Tongue (tissue), 2 donors: Measurements from ENCODE around the gene SLC25A26. TPM values are rescaled to one million over a fixed set of nuclear protein-coding genes. Genes with fewer than 3 reads are reported as not detected.
A peak's percentile ranks its signal among the peaks of the same experiment; 100 is the strongest.
"Not testable (repeated sequence)": the region's sequence is repeated elsewhere in the genome, so short reads cannot be mapped to it uniquely, and the experiment has no call there.

Source experiments
- DNase-seq: peaks from one replicate; pipeline ENCODE4 v3.0.0-alpha.2; 2015
- total RNA-seq: library from RNA; depleted of rRNA; stranded (reverse); fragments of >200 nt; gene quantifications from one replicate; pipeline ENCODE4 v1.2.3, GENCODE V29; 2014

The SLC25A26 gene
- 27.4 TPM for total RNA-seq

DNA sequence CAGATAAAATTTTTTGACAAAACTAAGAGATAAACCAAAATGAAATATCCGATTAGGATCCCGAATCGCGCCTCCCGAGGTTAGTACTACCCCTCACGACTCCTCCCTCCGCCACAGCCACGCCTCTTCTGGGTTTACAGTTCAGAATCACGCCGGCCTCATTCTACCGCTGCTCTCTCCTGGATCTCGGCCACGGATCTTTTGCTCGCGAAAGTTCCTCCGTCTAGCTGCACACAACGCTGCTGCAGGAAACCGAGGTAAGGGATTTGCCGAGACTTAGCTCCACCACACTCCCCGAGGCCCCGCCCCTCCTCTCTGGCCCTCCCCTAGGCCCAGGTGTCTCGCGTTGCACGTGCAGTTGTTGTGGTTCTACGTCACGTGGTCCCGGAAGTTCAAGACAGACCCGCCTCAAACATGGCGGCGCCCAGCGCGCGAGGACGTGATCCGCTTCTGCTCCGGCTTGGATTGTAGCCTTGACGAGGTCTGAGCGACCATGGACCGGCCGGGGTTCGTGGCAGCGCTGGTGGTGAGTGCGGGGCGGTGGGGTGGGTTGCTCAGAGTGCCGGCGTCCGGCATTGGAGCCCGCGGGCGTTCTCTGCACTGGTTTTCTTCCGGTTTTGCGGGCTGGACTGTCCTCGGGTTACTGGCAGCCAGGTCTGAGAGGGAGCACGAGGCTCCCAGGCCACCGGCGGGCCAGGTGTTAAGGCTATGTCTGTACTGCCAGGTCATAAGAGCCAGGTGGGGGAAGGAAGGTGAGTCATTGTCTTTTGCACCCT, at the start of gene SLC25A26:
SLC25A26 (plus strand) TSS at position 400 of the 776 bp plus-strand sequence; CDS start at position 494, 94 bp downstream.
- peak; percentile 99 for DNase-seq

- no peak for DNase-seq
Measured at GRCh38 chr3:66172394-66172793, 48.4 kb upstream of the SLC25A26 start.

GRCh38 chr3:66177026-66177425, 43.8 kb upstream of the SLC25A26 start:
- DNase-seq: no peak

- no peak for DNase-seq
Measured at GRCh38 chr3:66178206-66178605, 42.6 kb upstream of the SLC25A26 start.

GRCh38 chr3:66179793-66180192, 41.0 kb upstream of the SLC25A26 start:
- DNase-seq: no peak

- no peak for DNase-seq
Measured at GRCh38 chr3:66181764-66182163, 39.0 kb upstream of the SLC25A26 start.

DNA sequence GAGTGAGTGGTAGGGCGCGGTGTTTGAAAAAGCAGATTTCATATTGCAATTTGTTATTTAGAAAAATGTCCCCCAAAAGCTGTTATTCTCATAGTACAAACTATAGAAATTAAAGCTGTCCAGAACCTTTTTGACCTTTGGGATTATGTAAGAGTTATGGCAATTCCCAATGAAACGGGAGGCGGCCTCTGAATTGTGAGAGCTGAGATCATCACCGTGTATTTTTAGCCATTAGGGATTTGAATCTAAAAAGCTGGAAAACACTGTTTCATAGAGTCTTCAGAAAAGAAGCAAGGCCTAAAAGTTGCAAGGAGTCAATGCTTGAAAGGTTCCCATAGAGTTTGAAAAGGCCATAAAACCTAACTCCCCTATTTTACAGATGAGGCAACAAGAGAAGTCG, 38.6 kb upstream of the SLC25A26 start:
- no peak for DNase-seq

GRCh38 chr3:66186545-66186944, 34.3 kb upstream of the SLC25A26 start:
- DNase-seq: no peak

GRCh38 chr3:66195347-66195783, 25.4 kb upstream of the SLC25A26 start:
- peak; percentile 91 for DNase-seq

- no peak for DNase-seq
Measured at GRCh38 chr3:66196633-66197032, 24.2 kb upstream of the SLC25A26 start.

DNA sequence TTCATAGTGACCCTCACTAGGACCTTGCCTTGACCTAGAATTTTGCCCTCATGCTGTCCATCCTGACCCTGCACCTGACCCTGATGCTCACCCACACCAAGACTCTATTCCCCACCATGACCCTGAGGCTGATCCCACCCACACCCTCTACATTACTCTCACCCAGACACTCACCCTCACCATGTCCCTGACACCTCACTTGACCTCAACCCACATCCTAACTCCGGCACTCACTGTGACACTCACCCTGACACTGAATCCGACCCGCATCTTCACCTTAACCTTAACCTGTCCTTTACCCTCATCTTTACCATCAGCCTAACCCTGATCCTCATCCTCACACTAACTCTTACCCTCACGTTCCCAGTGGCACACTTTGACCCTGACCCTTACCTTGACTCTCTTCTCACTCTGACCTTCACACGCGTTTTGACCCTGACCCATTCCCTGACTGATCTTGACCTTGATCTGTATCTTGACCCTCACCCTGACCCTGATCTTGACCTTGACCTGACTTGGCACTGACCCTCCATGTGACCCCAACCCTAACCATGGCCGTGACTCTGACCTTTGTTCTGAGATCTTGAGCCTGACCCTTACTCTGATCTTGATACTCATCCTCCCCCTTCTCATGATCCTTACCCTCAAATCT, 22.2 kb upstream of the SLC25A26 start:
- DNase-seq: no peak

DNA sequence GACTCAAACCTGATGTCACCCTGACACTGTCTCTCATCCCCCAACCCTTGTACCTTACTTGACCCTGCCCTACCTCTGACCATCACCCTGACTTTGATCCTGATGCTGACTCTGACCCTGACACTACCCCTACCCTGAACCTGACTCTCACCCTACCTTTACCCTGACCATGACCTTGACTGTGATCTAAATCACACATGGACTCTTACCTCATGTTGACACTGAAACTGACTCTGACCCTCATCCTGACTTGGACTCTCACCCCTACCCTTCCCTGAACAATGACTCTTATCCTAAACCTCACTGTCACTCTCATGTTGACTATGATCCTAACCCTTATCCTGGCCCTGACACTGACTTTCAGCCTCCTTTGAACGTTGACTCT, 21.7 kb upstream of the SLC25A26 start:
- no peak for DNase-seq

DNA sequence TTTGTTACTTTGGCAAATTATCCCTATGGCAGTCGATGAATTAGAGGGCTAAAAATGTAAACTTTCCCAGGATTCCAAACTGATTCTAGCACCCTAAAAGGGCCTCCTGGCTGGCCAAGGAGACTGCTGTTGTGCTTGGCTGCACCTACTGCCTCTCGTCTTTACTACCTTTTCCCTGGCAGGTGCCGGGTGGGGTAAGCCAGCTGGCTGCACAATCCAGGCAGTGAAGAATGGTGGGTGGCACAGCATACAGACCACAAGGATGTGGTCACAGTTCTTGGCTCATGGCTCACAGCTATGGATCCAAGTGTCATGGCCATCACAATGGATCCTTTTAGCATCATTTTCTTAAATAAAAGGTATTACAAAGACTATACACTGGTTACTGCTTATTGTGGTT, 20.7 kb upstream of the SLC25A26 start:
- DNase-seq: no peak

DNA sequence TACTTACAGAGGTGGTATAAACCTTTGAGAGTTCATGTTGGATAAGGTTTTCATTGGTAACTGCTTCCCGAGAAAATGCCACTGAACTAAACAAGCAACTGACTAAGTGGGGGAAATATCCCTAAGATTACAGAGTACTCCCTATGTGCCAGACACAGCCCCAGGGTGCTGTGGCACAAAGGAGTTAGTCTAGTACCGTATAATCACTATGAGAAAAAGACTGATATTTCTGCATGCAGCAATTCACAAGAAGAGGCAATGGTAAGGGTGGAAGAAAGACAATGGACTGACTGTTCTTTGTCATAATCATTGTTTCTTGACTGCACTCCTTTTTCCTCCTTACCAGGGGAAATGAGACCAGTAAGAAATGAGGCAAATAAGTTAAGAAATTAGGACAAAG, 20.0 kb upstream of the SLC25A26 start:
- no peak for DNase-seq

- DNase-seq: no peak
Measured at GRCh38 chr3:66203275-66203674, 17.5 kb upstream of the SLC25A26 start.

GRCh38 chr3:66206806-66207205, 14.0 kb upstream of the SLC25A26 start:
- DNase-seq: no peak

- DNase-seq: no peak
Measured at GRCh38 chr3:66208189-66208588, 12.6 kb upstream of the SLC25A26 start.

GRCh38 chr3:66210687-66211295, 10.0 kb upstream of the SLC25A26 start:
- no peak for DNase-seq

DNA sequence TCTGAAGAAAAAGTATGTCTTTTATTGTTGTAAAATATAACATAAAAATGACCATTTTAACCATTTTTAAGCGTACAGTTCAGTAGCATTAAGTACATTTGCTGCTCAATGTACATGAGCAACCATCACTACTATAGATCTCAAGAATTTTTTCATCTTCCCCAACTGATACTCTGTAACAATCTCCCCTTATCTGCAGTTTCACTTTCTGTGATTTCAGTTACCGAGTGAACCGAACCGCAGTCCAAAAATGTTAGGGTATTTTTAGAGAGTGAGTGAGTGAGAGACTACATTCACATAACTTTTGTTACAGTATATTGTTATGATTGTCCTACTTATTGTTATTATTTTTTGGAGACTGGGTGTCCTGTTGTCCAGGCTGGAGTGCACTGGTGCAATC, 9.0 kb upstream of the SLC25A26 start:
- DNase-seq: no peak

- DNase-seq: no peak
Measured at GRCh38 chr3:66215106-66215505, 5.7 kb upstream of the SLC25A26 start.

GRCh38 chr3:66220066-66220465, 735 bp upstream of the SLC25A26 start:
- peak; percentile 14 for DNase-seq

- DNase-seq: no peak
Measured at GRCh38 chr3:66224220-66224619, 3.4 kb downstream of the SLC25A26 start.

DNA sequence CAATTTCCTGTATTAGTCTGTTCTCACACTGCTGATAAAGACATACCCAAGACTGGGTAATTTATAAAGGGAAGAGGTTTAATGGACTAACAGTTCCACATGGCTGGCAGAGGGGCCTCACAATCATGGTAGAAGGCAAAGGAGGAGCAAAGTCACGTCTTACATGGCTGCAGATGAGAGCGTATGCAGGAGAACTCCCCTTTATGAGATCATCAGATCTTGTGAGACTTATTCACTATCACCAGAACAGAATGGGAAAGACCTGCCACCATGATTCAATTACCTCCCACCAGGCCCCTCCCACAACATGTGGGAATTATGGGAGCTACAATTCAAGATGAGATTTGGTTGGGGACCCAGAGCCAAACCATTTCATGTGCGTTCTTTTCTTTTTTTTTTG, 5.3 kb downstream of the SLC25A26 start:
- not testable (repeated sequence) for DNase-seq
